Stimulated activated CD8-positive, alpha-beta memory T cell treated with anti-CD3 and anti-CD28 coated beads, Interleukin-7, amount 100 ng/mL, for 48 hours (primary cell): ENCODE data around the gene TRAK2.

ENCODE experiments used
- DNase-seq, 2 donors: peaks; one replicate each; pipeline ENCODE4 v3.0.0-alpha.2; 2020; ENCODE audit warnings: low read depth in 1 of 2; ENCODE audit errors: extremely low read depth in 1 of 2

Gene TRAK2

DNA sequence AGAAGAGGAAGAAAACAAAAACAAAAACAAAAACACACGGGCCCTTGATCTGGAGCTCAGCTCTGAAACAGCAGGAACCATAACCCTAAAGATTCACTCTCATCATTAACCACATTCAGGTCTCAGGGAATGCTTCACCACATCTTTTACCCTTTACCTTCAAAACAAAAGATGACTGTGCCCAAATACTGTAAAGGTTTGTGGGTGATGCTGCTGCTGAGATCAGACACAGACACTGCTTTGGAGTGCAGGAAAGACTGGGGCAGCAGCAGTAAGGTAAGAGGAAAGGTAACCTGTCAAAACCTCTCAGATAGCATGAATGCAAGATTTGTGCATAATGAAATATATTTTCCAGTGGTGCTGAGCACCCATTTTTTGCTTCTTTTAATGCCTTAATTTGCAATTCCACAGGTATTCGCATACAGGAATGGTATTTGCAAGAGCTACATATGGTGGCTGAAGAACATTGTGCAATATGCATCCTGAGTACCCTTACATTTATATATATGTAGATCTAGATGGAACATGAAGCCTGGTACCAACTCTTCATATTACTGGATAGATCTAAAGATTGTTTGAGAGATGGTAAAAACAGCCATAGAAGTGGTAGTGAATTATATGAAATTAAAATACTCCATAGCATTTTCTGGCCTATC lies 90.1 kb downstream of the TRAK2 start:
- DNase-seq = no peak

DNA sequence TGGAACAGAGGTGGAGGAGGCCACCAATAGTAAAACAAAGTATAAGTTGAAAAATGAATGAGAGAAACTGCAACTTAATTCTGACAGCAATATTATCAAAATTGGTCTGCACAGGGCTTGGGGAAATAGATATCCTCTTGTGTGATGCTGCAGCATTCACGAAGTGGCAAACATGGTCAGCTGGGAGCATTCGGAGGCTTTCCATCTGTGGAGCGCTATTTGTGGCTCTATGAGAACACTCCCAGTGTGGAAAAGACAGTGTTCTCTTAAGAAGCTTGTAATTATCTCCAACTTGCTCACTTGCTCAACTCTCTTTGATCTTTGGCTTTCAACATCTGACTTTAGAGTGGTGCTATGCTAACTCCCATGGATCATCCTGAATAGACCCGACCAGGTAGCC lies 91.0 kb downstream of the TRAK2 start:
- no peak for DNase-seq

GRCh38 chr2:201358684-201359083 lies 92.6 kb downstream of the TRAK2 start:
- DNase-seq = peak in 1 of 2 donors; percentile 40

GRCh38 chr2:201357221-201357620 lies 94.0 kb downstream of the TRAK2 start, which contains the start of gene FLACC1:
Gene FLACC1, minus strand, starts transcription at chr2:201357345. Its CDS starts 5,941 bp downstream, at chr2:201351404.
- DNase-seq = no peak

DNA sequence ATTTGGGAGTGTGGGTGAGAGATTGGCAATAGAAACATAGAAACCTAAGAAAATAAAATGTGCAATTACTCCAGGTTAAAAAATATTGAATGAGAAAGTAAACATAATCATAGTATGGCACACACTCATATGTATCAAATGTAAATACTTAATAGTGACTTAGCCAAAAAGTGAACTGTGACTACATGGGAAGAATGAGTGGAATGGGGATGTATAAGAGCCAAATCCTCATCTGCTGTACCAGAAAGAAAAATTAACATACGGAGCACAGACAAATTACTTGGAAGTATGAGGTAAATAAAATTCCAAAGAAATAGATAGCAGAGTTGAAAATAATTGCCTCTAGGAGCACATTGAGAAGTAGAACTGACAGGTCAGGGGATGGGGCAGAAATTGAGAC lies 98.1 kb downstream of the TRAK2 start:
- no peak for DNase-seq

DNA sequence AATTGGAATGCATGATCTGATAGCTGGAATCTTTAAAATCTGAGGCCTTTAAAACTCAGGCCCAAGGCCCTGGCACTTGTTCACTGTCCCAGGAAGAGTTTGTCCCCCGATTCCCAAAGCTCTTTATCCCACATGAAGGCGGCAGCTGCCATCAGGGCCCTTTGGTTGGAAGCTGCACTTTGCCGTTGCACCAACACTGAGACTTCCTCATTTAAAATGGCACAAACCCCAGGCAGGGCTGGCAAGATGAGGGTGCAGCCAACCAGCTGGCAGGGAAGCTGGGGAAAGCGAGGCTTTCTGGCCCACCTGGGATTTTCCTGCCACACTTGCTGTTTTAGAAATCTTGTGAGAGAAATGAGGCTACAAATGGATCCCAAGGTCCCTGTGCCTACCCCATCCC lies 100.4 kb downstream of the TRAK2 start:
- no peak for DNase-seq

- DNase-seq = no peak
These were observed 101.7 kb downstream of the TRAK2 start for GRCh38 chr2:201349601-201350000.

GRCh38 chr2:201348758-201349157 lies 102.5 kb downstream of the TRAK2 start:
- no peak for DNase-seq

GRCh38 chr2:201347138-201347537 lies 104.1 kb downstream of the TRAK2 start:
- no peak for DNase-seq

GRCh38 chr2:201345625-201346213 lies 105.5 kb downstream of the TRAK2 start:
- no peak for DNase-seq

DNA sequence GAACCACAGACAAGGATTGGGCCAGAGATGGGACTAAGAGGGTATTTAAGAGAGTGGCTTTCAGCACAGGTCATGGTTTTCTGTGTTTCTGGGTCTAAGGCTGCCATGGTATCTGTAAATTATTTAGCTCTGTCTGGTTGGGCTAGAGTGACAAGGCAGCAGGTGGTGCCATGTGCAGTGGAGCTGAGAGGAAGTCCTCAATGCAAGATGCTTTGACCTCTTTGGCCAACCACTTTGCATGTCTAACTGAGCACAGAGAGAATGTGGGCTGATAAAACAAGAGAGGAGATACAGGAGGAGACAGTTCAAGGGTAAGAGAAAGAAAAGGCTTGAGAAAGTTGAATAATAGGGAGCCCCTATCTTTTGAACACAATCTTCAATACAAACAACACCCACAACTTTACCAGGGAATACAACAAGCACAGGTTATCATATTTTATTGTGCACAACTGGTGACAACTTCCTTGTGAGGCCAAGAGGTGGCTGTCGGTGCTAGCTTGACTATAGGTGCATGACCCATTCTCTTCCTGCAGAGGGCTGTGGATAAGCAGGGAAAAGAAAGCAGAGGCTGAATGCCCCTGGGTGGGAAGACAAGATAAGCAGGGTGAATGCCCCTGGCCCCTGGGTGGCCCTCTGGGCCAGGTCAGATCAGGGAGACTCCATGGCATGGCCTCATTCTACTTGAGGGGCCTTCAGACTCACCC lies 106.4 kb downstream of the TRAK2 start:
- DNase-seq = no peak

DNA sequence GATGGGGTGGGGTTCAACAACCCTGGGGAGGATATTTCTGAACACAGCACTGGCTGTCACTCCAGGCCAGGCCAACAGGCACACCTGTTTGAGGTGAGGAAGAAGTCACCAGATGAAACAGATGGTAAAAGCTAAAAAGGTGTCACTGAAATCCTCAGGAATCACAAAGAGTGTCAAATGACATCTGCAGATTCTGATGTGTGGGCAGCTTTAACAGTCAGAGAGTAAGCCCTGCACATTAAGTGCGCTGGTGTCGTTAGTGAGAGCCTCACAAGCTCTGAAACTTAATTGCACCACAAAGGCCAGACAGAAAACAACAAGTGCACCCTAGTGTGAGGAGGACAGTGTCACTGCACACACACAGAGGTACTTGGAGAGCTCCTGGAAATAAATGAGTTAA lies 107.7 kb downstream of the TRAK2 start:
- DNase-seq = no peak

DNA sequence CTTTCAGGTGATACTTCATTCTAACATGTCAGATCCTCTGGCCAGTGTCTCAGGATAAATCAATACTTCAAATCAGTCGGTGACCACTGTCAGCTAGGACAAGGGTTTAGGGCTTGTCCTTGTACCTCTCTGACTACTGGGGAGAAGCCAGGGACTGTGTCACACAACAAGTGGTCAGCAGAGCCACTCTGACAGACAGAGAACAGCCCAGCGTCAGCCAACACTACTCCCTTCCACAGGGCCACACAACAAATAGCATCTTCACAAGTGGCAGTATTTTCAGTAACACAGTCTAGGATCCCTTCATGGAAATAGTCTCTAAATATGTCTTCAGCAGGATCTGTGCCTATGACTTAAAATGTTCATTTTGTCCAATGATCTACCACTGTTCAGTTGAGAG lies 108.3 kb downstream of the TRAK2 start:
- DNase-seq = no peak

DNA sequence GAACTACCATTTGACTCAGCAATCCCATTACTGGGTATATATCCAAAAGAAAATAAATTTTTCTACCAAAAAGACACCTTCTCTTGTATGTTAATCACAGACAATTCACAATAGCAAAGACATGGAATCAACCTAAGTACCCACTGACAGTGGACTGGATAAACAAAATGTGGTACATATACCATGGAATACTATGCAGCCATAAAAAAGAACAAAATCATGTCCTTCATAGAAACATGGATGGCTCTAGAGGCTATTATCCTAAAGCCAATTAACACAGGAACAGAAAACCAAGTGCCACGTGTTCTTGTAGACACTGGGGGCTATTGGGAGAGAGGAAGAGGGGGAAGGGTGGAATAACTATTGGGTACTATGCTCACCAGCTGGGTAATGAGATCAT lies 121.8 kb downstream of the TRAK2 start:
- DNase-seq = no peak

GRCh38 chr2:201327678-201328077 lies 123.6 kb downstream of the TRAK2 start:
- DNase-seq = no peak
